ENCODE measurements around the gene ZNF732.
"Not testable (repeated sequence)": the region's sequence is repeated elsewhere in the genome, so short reads cannot be mapped to it uniquely, and the experiment has no call there.

DNA sequence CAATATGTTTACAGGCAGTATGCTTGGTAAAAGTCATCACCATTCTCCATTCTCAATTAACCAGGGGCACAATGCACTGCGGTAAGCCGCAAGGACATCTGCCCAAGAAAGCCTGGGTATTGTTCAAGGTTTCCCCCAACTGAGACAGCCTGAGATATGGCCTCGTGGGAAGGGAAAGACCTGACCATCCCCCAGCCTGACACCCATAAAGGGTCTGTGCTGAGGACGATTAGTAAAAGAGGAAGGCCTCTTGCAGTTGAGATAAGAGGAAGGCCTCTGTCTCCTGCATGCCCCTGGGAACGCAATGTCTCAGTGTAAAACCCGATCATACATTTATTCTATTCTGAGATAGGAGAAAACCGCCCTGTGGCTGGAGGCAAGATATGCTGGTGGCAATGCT is 63.9 kb downstream of the ZNF732 start:
- TF ChIP-seq POLR2A (IDR thresholded peaks at IDR 0.05): not testable (repeated sequence)
- TF ChIP-seq, protein P1, sequence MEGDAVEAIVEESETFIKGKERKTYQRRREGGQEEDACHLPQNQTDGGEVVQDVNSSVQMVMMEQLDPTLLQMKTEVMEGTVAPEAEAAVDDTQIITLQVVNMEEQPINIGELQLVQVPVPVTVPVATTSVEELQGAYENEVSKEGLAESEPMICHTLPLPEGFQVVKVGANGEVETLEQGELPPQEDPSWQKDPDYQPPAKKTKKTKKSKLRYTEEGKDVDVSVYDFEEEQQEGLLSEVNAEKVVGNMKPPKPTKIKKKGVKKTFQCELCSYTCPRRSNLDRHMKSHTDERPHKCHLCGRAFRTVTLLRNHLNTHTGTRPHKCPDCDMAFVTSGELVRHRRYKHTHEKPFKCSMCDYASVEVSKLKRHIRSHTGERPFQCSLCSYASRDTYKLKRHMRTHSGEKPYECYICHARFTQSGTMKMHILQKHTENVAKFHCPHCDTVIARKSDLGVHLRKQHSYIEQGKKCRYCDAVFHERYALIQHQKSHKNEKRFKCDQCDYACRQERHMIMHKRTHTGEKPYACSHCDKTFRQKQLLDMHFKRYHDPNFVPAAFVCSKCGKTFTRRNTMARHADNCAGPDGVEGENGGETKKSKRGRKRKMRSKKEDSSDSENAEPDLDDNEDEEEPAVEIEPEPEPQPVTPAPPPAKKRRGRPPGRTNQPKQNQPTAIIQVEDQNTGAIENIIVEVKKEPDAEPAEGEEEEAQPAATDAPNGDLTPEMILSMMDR (IDR thresholded peaks at IDR 0.05): not testable (repeated sequence)

Measured in heart left ventricle (tissue), 13 donors.